Measurements from ENCODE around the gene NDUFAF2. TPM values are rescaled to one million over a fixed set of nuclear protein-coding genes. Genes with fewer than 3 reads are reported as not detected.

Gene NDUFAF2
- total and polyA plus RNA-seq, 10 of the 15 experiments (the other 5 are each of a cell fraction or from before 2014, with no cell fraction given), result 22.4 to 121 (median 65.3) TPM

- TF ChIP-seq REST (IDR thresholded peaks at IDR 0.05; ENCODE audit: low read depth, low read length), result no peak
- no peak for TF ChIP-seq CUX1 (IDR thresholded peaks at IDR 0.05; ENCODE audit: insufficient replicate concordance, low read depth, low read length)
- no peak for TF ChIP-seq RCOR1 (conservative IDR thresholded peaks at IDR 0.05; ENCODE audit: low read depth, low read length)
- peak; percentile 59; the same call in 1 of the 2 replicates for TF ChIP-seq RUNX3 (IDR thresholded peaks at IDR 0.05; ENCODE audit: low read length)
- 0 out of 2 replicates have a peak, but pooled peaks have one; percentile 44 for TF ChIP-seq ZNF207 (IDR thresholded peaks at IDR 0.05; ENCODE audit: borderline replicate concordance)
- TF ChIP-seq SPI1 (IDR thresholded peaks at IDR 0.05; ENCODE audit: borderline replicate concordance, insufficient read depth, low read depth, low read length), result 0 out of 2 replicates have a peak, but pooled peaks have one; percentile 24
- 0 out of 2 replicates have a peak, but pooled peaks have one; percentile 12 for TF ChIP-seq CREM (IDR thresholded peaks at IDR 0.05; ENCODE audit: low read depth)
- TF ChIP-seq ATF3 (IDR thresholded peaks at IDR 0.05; ENCODE audit: borderline replicate concordance, extremely low read depth, low read depth, low read length), result no peak
- 0 out of 2 replicates have a peak, but pooled peaks have one; percentile 18 for TF ChIP-seq BCL11A (IDR thresholded peaks at IDR 0.05; ENCODE audit: low read depth, low read length)
- TF ChIP-seq ATF2 (IDR thresholded peaks at IDR 0.05; ENCODE audit: low read length), result peak; percentile 67; the same call in 1 of the 2 replicates
- TF ChIP-seq STAT1 (conservative IDR thresholded peaks at IDR 0.05), result peak; percentile 30; the same call in 1 of the 2 replicates
These were observed 218.0 kb downstream of the NDUFAF2 start (continued) for GRCh38 chr5:61162832-61163567.
